Retina (tissue), 1 donor: ENCODE results near the gene USPL1.
A peak's percentile ranks its signal among the peaks of the same experiment; 100 is the strongest.
"Not testable (repeated sequence)": the region's sequence is repeated elsewhere in the genome, so short reads cannot be mapped to it uniquely, and the experiment has no call there.

Experiments
- DNase-seq: peaks from one replicate; pipeline ENCODE4 v3.0.0-alpha.2; 2016

The USPL1 gene

DNA sequence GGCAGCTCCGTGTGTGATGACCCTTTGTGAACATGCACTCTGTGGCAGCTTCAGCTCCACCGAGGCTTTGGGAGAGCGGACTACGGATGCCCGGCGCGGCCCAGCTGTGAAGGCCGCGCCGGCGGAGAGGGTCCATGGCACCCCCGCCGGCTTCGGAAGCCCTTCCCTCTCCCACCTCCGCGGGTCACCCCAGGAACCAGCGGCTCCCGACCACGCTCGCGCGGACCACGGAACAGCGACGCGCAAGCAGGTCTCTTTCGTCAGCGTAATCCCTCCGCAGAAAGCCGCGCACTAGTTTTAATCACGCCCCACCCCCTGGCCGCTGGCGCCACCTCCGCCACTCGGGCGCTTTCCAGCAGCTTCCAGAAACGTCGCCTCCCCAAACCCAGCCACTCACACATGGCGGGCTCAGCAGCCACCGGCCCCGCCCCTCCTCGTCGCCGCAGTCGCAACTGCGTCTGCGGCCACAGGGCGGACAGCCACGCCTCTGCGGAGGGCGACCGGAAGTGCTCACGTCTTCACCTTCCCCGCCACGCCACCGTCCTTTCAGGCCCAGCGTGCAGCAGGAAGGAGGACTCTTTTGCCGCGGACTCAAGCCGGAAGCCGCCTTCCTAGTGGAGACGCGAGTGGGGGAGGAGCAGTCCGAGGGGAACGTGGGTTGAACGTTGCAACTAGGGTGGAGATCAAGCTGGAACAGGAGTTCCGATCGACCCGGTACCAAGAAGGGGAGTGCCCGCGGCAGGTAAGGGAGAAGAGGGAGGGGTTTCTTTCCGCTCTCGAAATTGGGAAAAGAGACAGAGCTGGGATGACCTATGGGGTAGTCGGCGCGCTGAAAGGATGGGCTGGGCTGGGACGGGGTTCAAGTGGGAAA is at the start of gene USPL1:
Gene USPL1, plus strand, starts transcription at position 606 of the 871 bp plus-strand sequence. CDS start 3,221 bp downstream, outside the sequence.
- peak; percentile 99 for DNase-seq

DNA sequence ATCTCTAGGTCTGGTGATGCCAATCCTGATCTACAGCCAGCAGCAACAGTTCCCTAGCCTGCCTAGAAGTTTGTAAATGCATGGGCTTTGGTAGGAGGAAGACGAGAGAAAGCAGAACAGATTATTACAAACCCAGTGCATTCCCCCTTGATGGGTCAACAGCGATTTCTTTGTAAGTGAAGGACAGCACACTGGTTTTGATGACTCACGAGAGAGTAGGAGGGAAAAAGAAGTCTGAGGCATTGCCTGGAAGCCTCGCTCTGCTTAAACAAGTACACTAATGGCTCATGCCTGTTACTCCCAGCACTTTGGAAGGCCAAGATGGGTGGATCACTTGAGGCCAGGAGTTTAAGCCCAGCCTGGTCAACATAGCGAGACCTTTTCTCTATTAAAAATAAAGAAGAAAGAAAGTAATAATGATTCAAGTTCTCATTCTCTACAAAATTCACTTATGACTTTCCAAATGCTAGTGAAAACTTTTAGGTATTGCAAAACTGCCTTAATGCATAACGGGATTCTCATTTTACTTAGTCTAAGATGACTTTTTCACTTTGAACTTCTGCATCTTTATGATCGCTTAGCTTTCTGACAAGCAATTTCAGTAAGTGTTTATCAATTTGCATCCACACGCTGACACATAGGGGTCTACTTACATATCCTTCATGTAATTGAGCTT is 47.7 kb upstream of the USPL1 start:
- no peak for DNase-seq

DNA sequence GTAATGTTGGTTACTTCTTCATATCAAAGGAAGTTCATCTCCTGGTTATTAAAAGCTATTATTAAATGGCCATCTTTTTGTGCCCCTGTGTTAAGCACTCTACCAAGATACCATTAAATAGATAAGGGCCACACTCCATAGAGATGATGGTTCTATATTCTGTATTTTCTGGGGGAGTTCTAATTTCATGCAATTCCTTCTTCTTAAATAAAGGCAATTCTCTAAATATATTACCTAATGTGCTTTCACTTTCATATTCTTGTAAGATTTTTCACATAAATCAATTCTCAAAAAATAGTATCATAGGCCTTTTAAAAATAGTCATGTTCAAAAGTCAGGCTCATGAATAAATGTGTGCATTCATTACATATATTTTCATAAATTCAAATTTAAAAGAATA is 47.0 kb upstream of the USPL1 start:
- no peak for DNase-seq

DNA sequence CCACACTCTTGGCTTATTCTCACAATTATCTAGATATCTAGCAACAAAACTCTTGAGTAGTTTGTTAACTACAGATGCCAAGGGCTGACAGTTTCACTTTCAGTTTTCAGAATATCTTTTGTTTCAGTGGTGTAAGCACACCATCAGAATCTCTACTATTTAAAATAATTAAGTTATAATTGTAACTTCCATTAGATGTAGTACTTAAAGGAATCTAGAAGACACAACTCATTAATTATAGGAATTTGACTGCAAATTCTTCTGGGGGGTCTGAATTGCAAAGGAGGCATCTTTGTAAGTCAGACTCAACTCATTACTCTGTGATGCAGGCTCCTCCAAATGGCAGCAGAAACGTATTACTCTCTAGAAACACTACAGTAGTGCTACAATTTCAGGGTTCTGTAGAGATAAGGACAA is 44.9 kb upstream of the USPL1 start:
- no peak for DNase-seq

DNA sequence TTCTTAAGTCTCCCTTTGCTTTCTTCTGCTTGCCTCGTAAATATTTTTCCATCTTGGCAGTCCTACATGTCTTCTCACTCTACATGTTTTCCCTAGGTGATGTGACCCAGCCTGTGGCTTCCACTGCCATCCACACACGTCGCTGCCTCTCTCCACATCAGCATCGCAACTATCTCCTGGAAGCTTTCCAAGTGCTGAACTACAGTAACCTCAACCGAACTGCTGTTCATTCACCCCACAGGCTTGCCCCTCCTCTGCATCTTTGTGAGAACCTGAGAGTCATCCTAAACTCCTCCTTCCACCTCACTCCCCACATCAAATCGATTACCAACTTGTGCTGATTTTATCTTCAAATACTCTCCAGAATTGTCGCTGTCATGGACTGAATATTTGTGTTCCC is 41.2 kb upstream of the USPL1 start:
- peak; percentile 8 for DNase-seq

DNA sequence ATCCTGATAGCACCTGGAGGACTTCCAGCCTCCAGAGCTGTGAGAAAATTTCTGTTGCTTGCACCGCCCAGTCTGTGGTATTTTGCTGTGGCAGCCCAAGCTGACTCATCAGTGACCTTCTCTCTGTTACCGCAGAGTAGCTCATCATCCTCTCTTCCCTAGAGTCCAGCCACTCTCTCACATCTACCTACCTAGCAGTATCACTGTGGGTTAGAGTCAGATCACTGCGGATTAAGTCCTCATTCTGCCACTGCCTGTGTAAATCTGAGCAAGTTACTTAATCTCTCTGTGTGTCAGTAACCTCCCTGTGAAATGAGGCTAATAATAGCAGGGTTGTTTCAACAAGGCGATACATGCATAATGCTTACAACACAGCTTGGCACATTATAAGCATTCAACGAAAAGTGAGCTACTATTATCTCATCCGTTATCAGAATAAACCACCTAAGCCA is 40.3 kb upstream of the USPL1 start:
- no peak for DNase-seq

DNA sequence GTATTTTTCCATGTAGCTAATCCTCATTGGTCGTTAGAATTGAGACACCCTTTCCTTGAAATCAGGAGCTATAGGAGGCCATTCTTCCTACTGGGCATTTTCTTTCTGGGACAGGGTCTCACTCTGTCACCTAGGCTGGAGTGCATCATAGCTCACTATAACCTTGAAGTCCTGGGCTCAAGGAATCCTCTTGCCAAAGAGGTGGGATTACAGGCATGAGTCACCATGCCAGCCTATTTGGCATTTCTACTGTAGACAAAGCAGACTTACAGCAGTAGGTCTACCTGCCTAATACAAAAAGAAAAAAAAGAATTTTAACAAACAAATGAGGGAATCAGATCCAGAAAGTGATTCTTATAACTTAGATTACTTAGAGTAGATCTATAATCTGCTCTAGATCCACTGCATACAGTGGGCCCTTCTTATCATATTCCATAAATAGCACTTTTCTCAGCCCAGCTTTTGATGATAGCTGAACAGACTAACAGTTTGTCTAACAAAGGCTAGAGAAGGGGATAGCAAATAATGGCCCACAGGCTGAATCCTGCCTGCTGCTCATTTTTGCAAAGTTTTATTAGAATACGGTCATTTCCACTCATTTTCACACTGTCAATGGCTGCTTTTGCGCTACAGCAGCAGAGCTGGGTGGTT is 36.7 kb upstream of the USPL1 start:
- DNase-seq = no peak

DNA sequence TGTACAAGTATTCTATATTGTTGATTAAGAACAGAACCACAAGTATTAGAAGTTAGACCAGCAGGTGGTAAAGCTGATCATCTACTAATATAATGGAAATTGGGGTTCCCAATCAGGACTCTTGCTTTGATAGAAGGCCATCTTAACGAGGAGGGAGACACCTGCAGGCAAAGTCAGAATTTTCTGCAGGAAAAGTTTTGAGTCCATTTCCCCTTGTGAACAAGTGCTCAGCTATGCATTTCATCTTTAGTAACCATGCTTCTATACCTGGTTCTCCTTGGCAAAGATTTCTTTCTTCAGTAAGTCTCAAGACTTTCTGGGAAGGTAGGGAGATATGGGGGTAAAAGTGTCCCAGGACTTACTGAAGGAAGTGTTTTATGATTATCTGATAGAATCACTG is 36.1 kb upstream of the USPL1 start:
- DNase-seq = no peak

DNA sequence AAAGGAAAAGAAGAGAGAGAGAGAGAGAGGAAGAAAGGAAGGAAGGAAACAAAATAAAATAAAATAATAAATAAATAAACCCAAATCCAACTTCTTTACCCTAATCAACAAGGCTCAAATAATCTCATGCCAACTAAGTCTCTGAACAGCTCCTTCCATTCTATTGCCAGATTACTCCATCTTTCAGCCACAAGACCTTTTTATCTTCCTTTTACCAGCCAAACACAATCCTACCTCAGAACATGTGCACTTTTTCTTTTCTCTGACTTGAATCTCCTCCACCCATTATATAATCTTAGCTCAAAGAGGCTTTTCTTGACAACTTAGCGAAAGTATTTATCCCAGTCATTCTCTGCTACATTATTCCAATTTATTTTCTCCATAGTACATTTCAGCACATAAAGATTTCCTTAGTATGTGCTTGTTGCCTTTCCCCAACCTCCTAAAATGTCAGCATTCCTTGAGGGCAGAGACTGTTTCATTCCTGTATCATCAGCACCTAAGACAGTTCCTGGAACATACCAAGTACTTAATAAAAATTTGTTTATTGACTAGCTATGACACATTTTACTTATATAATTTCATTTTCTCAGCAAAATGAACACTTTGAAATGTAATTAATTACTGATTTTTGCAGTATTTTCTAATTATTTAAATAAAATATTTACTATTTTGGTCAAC is 33.5 kb upstream of the USPL1 start:
- DNase-seq = no peak

DNA sequence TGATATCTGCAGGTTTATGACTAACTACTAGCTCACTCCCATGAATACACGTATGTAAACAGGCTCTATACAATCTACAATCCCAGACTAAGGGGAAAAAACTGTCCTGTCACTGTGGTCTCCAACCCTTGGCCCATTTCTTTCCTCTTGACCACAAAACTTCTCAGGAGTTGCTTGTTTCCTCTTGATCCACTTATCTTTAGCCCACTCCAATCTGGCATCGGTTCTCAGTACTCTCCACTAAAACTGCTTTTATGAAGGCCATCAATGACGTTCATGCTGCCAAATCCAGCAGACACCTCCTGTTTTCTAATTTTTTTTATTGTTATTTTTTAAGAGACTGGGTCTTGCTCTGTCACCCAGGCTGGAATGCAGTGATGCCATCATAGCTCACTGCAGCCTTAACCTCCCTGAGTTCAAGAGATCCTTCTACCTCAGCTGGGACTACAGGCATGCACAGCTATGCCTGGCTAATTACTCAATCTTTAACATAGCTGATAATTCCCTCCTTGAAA is 31.9 kb upstream of the USPL1 start:
- DNase-seq = no peak

DNA sequence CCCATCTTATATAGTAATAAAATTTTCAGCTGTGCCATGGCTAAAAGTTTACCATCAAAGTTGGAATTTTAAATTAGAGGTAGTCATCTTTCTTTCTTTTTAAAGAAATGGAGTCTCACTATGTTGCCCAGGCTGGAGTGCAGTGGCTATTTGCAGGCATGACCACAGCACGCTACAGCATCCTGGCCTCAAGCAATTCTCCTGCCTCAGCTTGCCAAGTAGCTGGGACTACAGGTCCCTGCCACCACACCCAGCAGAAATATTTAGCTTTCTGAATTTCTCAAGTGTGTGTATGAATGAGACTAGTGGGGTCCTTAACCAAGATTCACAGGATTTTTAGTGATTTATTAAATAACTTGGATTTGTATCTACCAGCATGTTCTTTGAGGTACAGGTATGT is 30.5 kb upstream of the USPL1 start:
- no peak for DNase-seq

DNA sequence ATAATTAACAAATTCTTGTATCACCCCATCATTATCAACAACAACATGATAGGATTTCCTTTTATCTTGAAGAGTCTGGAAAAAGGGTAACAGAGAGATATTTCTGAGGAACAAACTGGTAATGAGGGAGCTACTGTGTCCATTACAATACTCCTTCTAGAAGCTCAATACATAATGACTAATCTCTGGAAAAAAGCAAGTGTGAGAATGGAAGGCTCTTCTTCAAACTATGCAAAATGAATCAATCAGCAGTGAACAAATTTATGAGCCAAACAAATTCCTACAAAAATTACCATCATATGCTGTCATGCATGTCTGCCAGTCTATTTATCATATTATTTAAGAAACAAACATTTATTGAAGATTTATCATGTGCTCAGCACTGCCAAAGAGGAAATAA is 30.0 kb upstream of the USPL1 start:
- no peak for DNase-seq

DNA sequence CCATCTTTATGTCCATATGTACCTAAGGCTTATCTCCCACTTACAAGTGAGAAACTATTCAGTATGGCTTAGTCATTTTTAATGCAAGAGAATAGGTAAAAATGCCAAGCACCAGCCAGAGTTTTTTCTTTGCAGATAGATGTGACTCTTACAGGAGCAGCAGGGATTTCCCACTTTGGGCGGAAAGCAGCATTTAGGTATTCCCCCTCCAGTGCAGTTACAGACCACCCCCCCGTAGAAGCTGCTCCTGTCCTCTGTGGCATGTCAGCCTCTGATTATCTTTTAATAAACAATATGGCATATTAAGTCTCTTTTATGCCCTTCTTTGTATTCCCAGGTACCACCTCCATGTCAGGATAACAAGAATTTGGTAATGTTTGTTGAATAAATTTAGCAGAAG is 24.7 kb upstream of the USPL1 start:
- DNase-seq = no peak

DNA sequence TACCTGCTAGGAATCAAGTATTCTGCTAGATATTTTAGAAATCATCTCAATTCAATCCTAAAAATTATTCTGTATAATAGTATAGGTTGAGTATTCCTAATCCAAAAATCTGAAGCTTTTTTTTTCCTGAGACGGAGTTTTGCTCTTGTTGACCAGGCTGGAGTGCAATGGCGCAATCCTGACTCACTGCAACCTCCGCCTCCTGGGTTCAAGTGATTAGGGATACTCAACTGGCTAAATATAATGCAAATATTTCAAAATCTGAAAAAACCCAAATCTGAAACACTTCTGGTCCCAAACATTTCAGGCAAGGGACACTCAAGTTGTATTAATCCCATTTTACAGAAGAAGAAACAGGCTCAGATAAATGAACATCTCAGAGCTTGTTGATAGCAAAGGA is 17.2 kb upstream of the USPL1 start:
- no peak for DNase-seq

DNA sequence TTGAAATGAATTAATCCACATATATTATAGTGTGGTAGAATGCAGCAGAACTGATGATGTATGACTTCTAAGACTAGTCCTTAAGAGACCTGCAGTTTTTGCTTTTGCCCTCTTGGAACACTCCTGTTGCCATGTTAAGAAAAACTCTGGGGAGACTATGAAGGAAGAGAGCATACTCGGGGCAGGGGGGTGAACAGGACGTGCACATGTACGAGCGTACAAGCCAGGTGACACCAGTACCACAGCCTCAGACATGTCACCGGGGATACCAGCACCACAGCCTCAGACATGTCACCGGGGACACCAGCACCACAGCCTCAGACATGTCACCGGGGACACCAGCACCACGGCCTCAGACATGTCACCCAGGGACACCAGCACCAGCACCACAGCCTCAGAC is 15.9 kb upstream of the USPL1 start:
- no peak for DNase-seq

DNA sequence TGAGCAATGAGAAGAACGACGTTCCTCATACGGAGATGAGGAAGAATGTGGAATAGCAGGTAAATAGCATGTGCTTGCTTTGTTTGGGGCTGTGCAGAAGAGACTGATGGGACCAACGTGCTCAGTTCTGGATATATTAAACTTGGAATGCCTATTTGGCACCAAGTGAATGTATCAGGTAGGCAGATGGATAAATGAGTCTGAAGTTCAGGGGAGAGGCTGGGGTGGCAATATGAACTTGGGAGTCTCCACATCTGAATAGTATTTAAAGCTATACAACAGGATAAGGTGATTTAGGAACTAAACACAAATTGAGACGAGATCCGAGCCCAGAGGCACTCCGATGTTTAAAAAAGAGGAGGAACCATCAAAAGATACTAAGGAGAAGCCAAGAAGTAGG is 12.7 kb upstream of the USPL1 start:
- no peak for DNase-seq

DNA sequence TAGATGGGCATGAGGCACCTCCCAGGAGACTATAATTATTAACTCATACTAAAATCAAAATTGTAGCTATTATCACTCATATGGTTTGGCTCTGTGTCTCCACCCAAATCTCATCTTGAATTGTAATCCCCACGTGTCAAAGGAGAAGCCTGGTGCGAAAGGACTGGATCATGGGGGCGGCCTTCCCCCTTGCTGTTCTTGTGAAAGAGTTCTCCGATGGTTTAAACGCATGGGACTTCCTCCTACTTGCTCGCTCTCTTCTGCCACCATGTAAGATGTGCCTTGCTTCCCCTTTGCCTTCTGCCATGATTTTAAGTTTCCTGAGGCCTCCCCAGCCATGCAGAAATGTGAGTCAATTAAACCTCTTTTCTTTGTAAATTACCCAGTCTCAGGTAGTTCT is 10.5 kb upstream of the USPL1 start:
- not testable (repeated sequence) for DNase-seq

DNA sequence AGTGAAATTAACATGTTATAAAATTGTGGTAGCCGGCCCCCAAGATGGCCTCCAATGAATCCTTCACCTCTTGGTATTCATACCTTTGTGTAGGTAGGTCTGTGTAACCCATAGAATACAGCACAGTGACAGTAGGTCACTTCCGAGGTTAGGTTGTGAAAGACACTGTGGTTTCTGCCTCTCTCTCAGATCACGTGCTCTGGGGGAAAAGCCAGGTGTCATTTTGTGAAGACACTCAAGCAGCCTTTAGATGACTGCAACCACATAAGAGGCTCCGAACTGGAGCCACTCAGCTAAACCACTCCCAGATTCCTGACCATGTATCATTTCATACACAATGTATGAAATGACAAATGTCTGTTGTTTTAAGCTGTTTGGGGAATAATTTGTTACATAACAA is 9.8 kb upstream of the USPL1 start:
- no peak for DNase-seq

DNA sequence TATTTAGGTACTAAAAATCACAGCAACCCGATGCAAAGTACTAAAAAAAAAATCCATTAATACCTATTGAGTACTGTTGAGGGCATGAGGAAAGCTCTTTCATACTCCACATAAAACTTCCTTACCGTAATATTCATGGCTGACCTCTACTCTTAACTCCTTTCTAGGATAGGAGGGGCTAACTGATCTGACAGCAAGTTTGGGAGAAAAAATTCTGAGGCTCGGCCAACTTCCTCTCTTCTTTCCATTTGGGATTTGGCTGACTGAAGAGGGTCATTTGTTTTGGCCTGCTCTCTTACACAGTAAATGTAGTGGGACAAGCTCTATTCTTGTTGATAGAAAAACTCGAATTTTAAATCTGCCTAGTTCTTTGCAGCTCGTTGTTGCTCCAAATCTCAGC is 9.4 kb upstream of the USPL1 start:
- no peak for DNase-seq

DNA sequence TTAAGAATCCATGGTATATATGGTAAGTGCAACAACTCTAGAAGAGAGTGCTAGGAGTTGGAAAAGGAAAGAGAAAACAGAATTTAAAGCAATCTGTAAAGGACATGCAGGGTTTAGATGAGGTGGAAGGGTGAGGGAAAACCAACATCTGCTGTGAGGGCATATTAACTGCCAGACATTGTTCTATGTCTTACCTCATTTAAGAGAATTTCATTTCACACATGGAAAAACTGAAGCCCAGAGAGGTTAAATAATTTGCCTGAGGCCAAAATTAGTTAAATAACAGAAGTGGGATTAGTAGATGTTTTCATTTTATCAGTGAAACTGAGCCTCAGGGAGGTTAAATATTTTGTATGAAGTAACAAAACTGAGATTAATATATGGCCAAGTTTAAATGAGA is 7.4 kb upstream of the USPL1 start:
- DNase-seq = no peak

DNA sequence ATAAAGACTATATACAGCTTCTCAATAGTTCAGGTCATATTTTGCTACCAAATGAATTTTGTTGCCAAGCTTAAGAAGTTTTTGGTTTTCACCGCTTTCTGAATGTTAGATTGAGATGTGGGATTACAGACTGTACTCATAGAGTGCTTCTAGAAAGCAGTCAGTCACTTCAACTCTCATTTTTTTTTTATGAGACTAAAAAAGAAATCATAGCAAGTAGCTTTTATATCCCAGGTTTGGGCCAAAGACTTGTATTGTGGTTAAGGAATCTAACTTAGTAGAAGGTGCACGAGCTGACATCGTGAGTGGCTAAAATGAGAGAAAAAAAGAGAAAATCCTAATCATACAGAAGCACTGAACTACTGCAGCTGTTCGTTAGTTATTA is 2.2 kb upstream of the USPL1 start:
- no peak for DNase-seq

DNA sequence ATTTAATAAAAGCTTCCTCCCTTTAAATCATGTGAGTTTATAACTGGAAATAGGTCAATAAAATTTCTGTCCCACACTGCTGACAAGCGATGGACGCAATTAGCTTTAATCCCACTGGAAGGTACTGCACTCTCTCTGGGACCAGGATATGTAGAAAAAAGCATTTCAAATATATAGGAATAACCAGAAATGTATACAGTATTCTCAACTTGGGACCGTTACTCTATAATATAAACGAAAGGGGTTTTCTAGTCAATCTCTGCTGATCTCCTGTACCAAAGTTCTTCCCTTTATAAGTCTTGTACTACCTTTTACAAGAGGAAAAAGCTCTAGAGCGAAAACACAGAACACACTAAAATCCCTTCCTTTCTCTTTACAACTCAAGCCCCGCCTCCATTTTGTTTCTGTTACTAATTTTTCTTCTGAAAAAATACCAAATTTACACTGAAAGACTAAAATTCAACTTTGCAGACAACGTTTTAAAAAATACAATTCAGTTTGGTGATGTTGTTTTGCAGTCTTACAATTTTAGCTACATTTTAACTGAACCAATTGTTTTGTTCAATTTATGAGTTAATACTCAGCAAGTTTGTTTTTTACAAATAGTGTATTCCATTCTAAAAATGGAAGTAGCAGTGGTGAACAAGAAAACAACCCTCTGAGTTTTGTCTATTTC is 1.7 kb upstream of the USPL1 start:
- DNase-seq = peak; percentile 44

DNA sequence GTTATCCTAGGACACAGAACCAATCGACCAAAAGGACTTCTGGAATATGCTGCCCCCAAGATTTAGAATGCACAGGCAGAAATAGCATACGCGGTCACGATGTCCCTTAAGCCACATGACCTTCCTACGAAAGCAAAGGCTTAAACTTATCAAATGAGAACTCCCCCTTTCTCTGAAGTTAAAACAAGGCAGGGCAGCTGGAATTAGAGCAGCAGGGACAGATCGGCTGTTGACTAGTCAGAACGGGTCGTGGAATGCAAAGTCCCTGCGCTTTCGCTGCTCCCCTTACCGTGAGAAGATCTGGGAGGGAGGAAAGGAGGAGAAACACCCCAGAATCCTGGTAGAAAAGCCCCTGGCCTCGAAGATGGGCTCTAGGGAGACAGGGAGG is 799 bp upstream of the USPL1 start:
- no peak for DNase-seq
